ENCODE data around the gene SH3GL1.

Gene SH3GL1

GRCh38 chr19:4396949-4397783 lies 3.2 kb downstream of the SH3GL1 start:
- DNase-seq: no peak

GRCh38 chr19:4393947-4394590 lies 6.3 kb downstream of the SH3GL1 start:
- DNase-seq: no peak

GRCh38 chr19:4391701-4392483 lies 8.5 kb downstream of the SH3GL1 start:
- no peak for DNase-seq

- no peak for DNase-seq
These were observed 9.0 kb downstream of the SH3GL1 start for GRCh38 chr19:4391306-4391693.

- DNase-seq: peak; percentile 37
These were observed 9.6 kb downstream of the SH3GL1 start for GRCh38 chr19:4390567-4391305.

GRCh38 chr19:4390017-4390566 lies 10.3 kb downstream of the SH3GL1 start:
- peak; percentile 36 for DNase-seq

GRCh38 chr19:4389511-4390016 lies 10.8 kb downstream of the SH3GL1 start:
- no peak for DNase-seq

- no peak for DNase-seq
These were observed 11.3 kb downstream of the SH3GL1 start for GRCh38 chr19:4389064-4389375.

- DNase-seq: no peak
These were observed 11.8 kb downstream of the SH3GL1 start for GRCh38 chr19:4388337-4389063.

GRCh38 chr19:4386041-4386782 lies 14.1 kb downstream of the SH3GL1 start:
- no peak for DNase-seq

- DNase-seq: no peak
These were observed 14.9 kb downstream of the SH3GL1 start for GRCh38 chr19:4385291-4386040.

- DNase-seq: peak; percentile 67
These were observed 20.1 kb downstream of the SH3GL1 start for GRCh38 chr19:4380254-4380727.

GRCh38 chr19:4379383-4380253 lies 20.7 kb downstream of the SH3GL1 start:
- DNase-seq: no peak

GRCh38 chr19:4378886-4379285 lies 21.5 kb downstream of the SH3GL1 start:
- DNase-seq: no peak

- DNase-seq: no peak
These were observed 23.2 kb downstream of the SH3GL1 start for GRCh38 chr19:4376991-4377781.

- no peak for DNase-seq
These were observed 23.7 kb downstream of the SH3GL1 start for GRCh38 chr19:4376671-4376990.

- no peak for DNase-seq
These were observed 24.2 kb downstream of the SH3GL1 start for GRCh38 chr19:4376028-4376670.

Measured in hematopoietic multipotent progenitor cell treated with erythropoietin and hydrocortisone succinate and interleukin-3 and kit ligand, for 4 days (in vitro differentiated cells).